Measurements from ENCODE around the gene DEFB132. TPM values are rescaled to one million over a fixed set of nuclear protein-coding genes. Genes with fewer than 3 reads are reported as not detected.
A peak's percentile ranks its signal among the peaks of the same experiment; 100 is the strongest.

Gene DEFB132
- total and polyA plus RNA-seq, 9 of the 15 experiments (the other 6 are each of a cell fraction or from before 2014, with no cell fraction given) = not detected

GRCh38 chr20:217266-217665 is 40.3 kb upstream of the DEFB132 start (continued):
- TF ChIP-seq ZMIZ1 (IDR thresholded peaks at IDR 0.05; ENCODE audit: low read depth in 2 of 2, low read length in 2 of 2) = no peak
- no peak for TF ChIP-seq FOSL1 (tag; conservative IDR thresholded peaks at IDR 0.05)
- TF ChIP-seq FOXJ3 (CRISPR knock-in tag; IDR thresholded peaks at IDR 0.05) = no peak

DNA sequence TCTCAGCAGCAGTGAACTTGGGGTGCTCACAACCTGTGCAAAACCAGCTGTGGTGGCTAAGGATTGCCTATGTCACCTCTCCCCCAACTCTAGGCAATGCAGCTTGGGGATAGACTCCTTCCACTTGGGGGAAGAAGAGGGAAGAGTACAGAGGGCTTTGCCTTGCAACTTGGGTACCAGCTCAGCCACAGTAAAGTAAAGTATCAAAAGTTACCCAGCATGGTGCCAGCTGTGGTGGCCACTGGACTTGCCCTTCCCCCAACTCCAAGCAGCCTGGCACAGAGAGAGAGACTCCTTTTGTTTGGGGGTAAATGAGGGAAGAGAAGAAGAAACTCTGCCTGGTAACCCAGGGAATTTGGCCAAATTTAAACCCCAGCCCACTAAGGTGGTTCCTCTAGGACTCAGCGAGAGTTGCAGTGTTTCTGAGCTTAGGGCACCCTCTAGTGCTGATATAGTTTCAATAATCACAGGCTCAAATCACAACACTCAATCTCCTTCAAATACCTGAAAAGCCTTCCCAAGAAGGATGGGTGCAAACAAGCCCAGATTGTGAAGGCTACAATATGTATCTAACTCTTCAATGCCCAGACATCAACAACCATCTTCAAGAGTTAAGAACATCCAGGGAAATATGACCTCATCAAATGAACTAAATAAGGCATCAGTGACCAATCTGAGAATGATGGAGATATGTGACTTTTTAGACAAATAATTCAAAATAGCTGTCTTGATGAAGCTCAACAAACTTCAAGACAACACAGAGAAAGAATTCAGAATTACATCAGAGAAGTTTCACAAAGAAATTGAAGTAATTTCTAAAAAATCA is 38.0 kb upstream of the DEFB132 start:
- in situ Hi-C loops (cut with MboI) = no loop called here
- TF ChIP-seq DEAF1 (CRISPR knock-in tag; IDR thresholded peaks at IDR 0.05) (peak; percentile 45; the same call in 1 of the 2 replicates), KDM1A (IDR thresholded peaks at IDR 0.05) (peak; percentile 23 to 43; a peak in 1 of 4 replicates), CTCF (IDR thresholded peaks at IDR 0.05 in 2 of 3, conservative IDR thresholded peaks at IDR 0.05 in 1 of 3; ENCODE audit: insufficient read depth in 2 of 3, low read depth in 1 of 3, low read length in 3 of 3) (peak; percentile 39 to 55 (median 45); a peak in 5 of 6 replicates), BCOR (IDR thresholded peaks at IDR 0.05) (no peak), RAD21 (CRISPR knock-in tag; conservative IDR thresholded peaks at IDR 0.05 in 1 of 2, IDR thresholded peaks at IDR 0.05 in 1 of 2) (peak; percentile 73 to 74), KAT2B (IDR thresholded peaks at IDR 0.05; ENCODE audit: low read depth, low read length) (no peak), ZNF354B (CRISPR knock-in tag; IDR thresholded peaks at IDR 0.05) (no peak)

More for the DNA sequence above, 38.0 kb upstream of the DEFB132 start:
- H3K4me3 ChIP-seq = no peak overlapping the region
- no peaks in the 10 kb centered on the region for H3K36me3 ChIP-seq (ENCODE audit: control insufficient read depth, insufficient read depth, low read length)
- no peaks in the 10 kb centered on the region for H3K9me1 ChIP-seq (ENCODE audit: control insufficient read depth, insufficient read depth, low read length)
- H3K4me2 ChIP-seq (ENCODE audit: insufficient read depth, low read length) = no peak overlapping the region
- peak in 2 of 4 experiments; percentile 25 to 31 for DNase-seq (ENCODE audit: extremely low read depth in 1 of 4, low spot score in 3 of 4)
- H3K27ac ChIP-seq (ENCODE audit: extremely low read depth, low read depth, low read length) = no peak overlapping the region
- ATAC-seq = peak; percentile 68
- peak; percentile 59 for FAIRE-seq
- H3K79me2 ChIP-seq (ENCODE audit: control insufficient read depth, insufficient read depth, low read length) = no peaks in the 10 kb centered on the region
- 0 out of 5 replicates have a peak, but pooled peaks cover 0 to 4% of the 10 kb centered on the region in 2 experiments for H3K27me3 ChIP-seq (ENCODE audit: control insufficient read depth in 2 of 2, insufficient read depth in 2 of 2, low read length in 2 of 2)
- WGBS (ENCODE audit: insufficient coverage, low coverage, missing lambda C conversion rate) = 0% methylated on average over 1 of the region's 1 CpG
- no peaks in the 10 kb centered on the region for H3K4me1 ChIP-seq (replicated peaks in 1 of 2; ENCODE audit: control insufficient read depth in 2 of 2, insufficient read depth in 2 of 2, low read length in 2 of 2)
- H3K9ac ChIP-seq (ENCODE audit: insufficient read depth in 1 of 2, low read depth in 2 of 2, low read length in 2 of 2) = no peak overlapping the region
- no peaks in the 10 kb centered on the region for H3K9me3 ChIP-seq (replicated peaks; ENCODE audit: control insufficient read depth, insufficient read depth, low read depth, low read length)
- POLR2A ChIA-PET = interaction anchor here (0.6 to 0.8 kb wide), 2 partner anchors 24 to 257 kb away, joined by 3 read pairs; no protein-coding TSS in a partner anchor
- H4K20me1 ChIP-seq (replicated peaks; ENCODE audit: control insufficient read depth, insufficient read depth, low read length) = no peaks in the 10 kb centered on the region
- intact Hi-C loops (cut with micrococcal nuclease) = no loop called here
- CTCF ChIA-PET (ENCODE audit: low intra/inter-chr PET ratio) = no interaction called here
- no TSS peak for BruUV-seq (replicated peaks)
- H2AFZ ChIP-seq (ENCODE audit: low read depth, low read length) = no peak overlapping the region
